ENCODE measurements around the gene GPR87. TPM values are rescaled to one million over a fixed set of nuclear protein-coding genes. Genes with fewer than 3 reads are reported as not detected.

GPR87 gene
- total RNA-seq, 1 experiment from 2014 or later: 51.8 TPM

DNA sequence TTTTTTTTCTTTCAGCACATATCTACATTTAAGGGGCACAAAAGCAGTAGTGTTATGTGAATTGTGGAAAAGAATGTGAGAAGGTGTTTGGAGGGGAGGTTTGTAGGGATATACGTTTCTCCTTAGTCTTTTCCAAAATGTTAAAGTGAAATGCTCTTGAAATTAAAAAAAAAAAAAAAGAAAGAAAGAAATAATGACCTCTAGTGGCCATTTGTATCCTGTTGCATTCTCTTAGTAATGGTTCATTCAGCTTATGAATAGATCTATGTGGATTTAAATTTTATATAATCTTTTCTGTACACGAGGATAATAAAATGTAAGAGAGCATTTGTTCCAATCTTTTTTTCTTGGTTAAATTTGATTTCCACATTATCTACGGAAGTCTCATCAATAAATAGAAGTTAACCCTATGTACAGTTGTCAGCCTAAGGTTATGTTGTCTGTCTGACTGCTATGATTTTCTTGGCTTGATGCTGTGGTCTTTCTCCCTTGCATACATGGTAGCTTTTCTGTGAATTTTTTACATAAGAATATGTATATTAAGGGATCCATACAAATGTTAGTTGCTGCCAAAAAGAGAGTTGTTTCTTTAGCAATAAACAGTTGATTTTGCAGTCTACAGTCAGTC, 11.1 kb upstream of the GPR87 start:
- H3K4me3 Mint-ChIP-seq (ENCODE audit: unreplicated experiment): no peak overlapping the region
- no peaks in the 10 kb centered on the region for H3K9me3 Mint-ChIP-seq (ENCODE audit: unreplicated experiment)
- H3K27me3 Mint-ChIP-seq (ENCODE audit: insufficient read depth, unreplicated experiment): no peaks in the 10 kb centered on the region
- ChIA-PET CTCF (interaction anchor here (0.6 to 6.0 kb wide), 32 partner anchors 9 to 1052 kb away, joined by 3 to 65 read pairs (median 5); partner anchors contain the start of gene GPR87), POLR2A (interaction anchor here (0.7 to 4.8 kb wide), 13 partner anchors 7 to 1061 kb away, joined by 3 to 34 read pairs (median 6); partner anchors contain the start of gene GPR87)
- no peak overlapping the region for H3K27ac Mint-ChIP-seq (ENCODE audit: low read depth, unreplicated experiment)
- intact Hi-C loops (cut with micrococcal nuclease): loop anchor here (1.0 kb wide), 2 partner anchors 37 to 100 kb away; no protein-coding TSS in a partner anchor
- DNase-seq (ENCODE audit: unreplicated experiment): peak; percentile 36
- H3K4me1 Mint-ChIP-seq (ENCODE audit: insufficient read depth, unreplicated experiment): peaks cover 8% of the 10 kb centered on the region
- no TSS peak for BruUV-seq (replicated peaks)
- TF ChIP-seq, protein P1, sequence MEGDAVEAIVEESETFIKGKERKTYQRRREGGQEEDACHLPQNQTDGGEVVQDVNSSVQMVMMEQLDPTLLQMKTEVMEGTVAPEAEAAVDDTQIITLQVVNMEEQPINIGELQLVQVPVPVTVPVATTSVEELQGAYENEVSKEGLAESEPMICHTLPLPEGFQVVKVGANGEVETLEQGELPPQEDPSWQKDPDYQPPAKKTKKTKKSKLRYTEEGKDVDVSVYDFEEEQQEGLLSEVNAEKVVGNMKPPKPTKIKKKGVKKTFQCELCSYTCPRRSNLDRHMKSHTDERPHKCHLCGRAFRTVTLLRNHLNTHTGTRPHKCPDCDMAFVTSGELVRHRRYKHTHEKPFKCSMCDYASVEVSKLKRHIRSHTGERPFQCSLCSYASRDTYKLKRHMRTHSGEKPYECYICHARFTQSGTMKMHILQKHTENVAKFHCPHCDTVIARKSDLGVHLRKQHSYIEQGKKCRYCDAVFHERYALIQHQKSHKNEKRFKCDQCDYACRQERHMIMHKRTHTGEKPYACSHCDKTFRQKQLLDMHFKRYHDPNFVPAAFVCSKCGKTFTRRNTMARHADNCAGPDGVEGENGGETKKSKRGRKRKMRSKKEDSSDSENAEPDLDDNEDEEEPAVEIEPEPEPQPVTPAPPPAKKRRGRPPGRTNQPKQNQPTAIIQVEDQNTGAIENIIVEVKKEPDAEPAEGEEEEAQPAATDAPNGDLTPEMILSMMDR (IDR thresholded peaks at IDR 0.05; ENCODE audit: unreplicated experiment): peak; percentile 52
- no peaks in the 10 kb centered on the region for H3K36me3 Mint-ChIP-seq (ENCODE audit: insufficient read depth, unreplicated experiment)

DNA sequence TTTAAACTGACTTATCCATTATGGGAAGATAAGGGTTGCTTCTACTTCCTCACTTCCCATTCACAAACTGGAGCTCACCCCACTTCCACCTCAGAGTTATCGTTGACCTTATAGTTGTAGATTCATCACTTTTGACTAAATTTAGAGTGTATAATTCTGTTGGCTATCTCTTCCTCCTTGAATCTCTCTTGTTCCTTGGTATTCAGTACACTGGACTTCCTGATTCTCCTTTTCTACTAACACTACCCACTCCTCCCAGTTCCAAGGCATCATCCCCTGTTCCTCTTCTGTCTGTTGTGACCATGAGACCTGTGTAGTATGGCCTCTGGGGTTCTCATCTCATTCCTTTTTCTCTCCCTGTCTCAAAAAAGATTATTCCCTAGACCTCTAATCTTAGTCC, 5.9 kb upstream of the GPR87 start:
- Mint-ChIP-seq H3K4me3 (ENCODE audit: unreplicated experiment) (no peak overlapping the region), H3K9me3 (ENCODE audit: unreplicated experiment) (no peaks in the 10 kb centered on the region), H3K36me3 (ENCODE audit: insufficient read depth, unreplicated experiment) (no peaks in the 10 kb centered on the region), H3K4me1 (ENCODE audit: insufficient read depth, unreplicated experiment) (peaks cover 23% of the 10 kb centered on the region), H3K27me3 (ENCODE audit: insufficient read depth, unreplicated experiment) (no peaks in the 10 kb centered on the region), H3K27ac (ENCODE audit: low read depth, unreplicated experiment) (no peak overlapping the region)
- TF ChIP-seq, protein P1 (IDR thresholded peaks at IDR 0.05; ENCODE audit: unreplicated experiment): no peak
- DNase-seq (ENCODE audit: unreplicated experiment): no peak
- BruUV-seq (replicated peaks): no TSS peak
- POLR2A ChIA-PET: interaction anchor here (2.8 kb wide), 1 partner anchor 17 kb away, joined by 66 read pairs; no protein-coding TSS in a partner anchor
- intact Hi-C loops (cut with micrococcal nuclease): no loop called here
- CTCF ChIA-PET: interaction anchor here (0.5 to 3.3 kb wide), 5 partner anchors 18 to 160 kb away, joined by 3 to 24 read pairs (median 4); no protein-coding TSS in a partner anchor

DNA sequence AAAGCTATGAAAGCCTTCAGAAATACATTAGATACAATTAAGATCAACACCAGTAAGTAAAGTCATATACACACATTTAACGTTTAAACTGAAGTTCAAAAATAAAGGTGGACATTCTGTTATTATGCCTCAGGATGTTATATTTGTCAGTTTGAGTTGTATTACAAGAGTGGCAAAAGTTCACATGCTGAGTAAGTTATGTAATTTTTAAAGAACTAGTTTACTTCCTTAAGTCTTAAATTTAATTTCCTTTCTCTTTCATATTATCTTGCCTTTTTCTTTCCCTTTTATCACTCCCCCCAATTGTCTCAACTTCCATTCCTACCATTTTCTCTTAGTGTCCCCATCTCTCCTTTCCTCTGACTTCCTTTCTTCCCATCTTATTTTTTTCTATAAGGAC, 4.9 kb upstream of the GPR87 start:
- H3K4me3 Mint-ChIP-seq (ENCODE audit: unreplicated experiment): no peak overlapping the region
- no peak for DNase-seq (ENCODE audit: unreplicated experiment)
- BruUV-seq (replicated peaks): no TSS peak
- CTCF ChIA-PET: interaction anchor here (0.7 to 3.3 kb wide), 5 partner anchors 17 to 233 kb away, joined by 3 to 24 read pairs (median 4); no protein-coding TSS in a partner anchor
- H3K4me1 Mint-ChIP-seq (ENCODE audit: insufficient read depth, unreplicated experiment): peaks cover 28% of the 10 kb centered on the region
- intact Hi-C loops (cut with micrococcal nuclease): no loop called here
- H3K27me3 Mint-ChIP-seq (ENCODE audit: insufficient read depth, unreplicated experiment): no peaks in the 10 kb centered on the region
- TF ChIP-seq, protein P1 (IDR thresholded peaks at IDR 0.05; ENCODE audit: unreplicated experiment): no peak
- POLR2A ChIA-PET: interaction anchor here (1.1 to 2.8 kb wide), 3 partner anchors 16 to 23 kb away, joined by 3 to 66 read pairs (median 16); no protein-coding TSS in a partner anchor
- no peaks in the 10 kb centered on the region for H3K9me3 Mint-ChIP-seq (ENCODE audit: unreplicated experiment)
- H3K27ac Mint-ChIP-seq (ENCODE audit: low read depth, unreplicated experiment): peak overlapping the region; percentile 36
- no peaks in the 10 kb centered on the region for H3K36me3 Mint-ChIP-seq (ENCODE audit: insufficient read depth, unreplicated experiment)

DNA sequence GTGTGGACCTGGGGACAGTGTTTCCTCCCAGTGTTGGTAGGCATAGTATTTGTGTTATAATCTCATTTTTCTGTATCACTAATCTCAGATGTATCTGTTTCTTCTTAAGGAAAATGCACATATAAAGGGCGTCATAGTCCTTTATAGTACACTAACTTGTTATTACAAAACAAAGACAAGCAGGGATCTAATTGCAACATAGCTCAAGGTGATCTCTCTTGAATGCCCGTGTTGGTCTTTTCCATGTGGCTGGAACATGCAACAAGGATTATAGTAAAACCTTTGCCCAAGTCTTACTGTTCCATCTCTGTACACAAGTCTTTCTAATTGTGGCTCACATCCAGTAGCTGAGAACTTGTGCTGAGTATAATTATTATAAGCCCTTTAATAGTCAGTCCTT, 3.5 kb upstream of the GPR87 start:
- intact Hi-C loops (cut with micrococcal nuclease): no loop called here
- TF ChIP-seq, protein P1 (IDR thresholded peaks at IDR 0.05; ENCODE audit: unreplicated experiment): no peak
- BruUV-seq (replicated peaks): no TSS peak
- no peaks in the 10 kb centered on the region for H3K36me3 Mint-ChIP-seq (ENCODE audit: insufficient read depth, unreplicated experiment)
- H3K27ac Mint-ChIP-seq (ENCODE audit: low read depth, unreplicated experiment): peak overlapping the region; percentile 76
- H3K4me1 Mint-ChIP-seq (ENCODE audit: insufficient read depth, unreplicated experiment): peaks cover 28% of the 10 kb centered on the region
- ChIA-PET CTCF (interaction anchor here (1.5 to 3.3 kb wide), 3 partner anchors 15 to 152 kb away, joined by 3 to 24 read pairs (median 4); no protein-coding TSS in a partner anchor), POLR2A (interaction anchor here (0.6 to 2.8 kb wide), 8 partner anchors 8 to 999 kb away, joined by 3 to 66 read pairs (median 4); no protein-coding TSS in a partner anchor)
- DNase-seq (ENCODE audit: unreplicated experiment): peak; percentile 69
- H3K27me3 Mint-ChIP-seq (ENCODE audit: insufficient read depth, unreplicated experiment): no peaks in the 10 kb centered on the region
- H3K4me3 Mint-ChIP-seq (ENCODE audit: unreplicated experiment): peak overlapping the region; percentile 56
- H3K9me3 Mint-ChIP-seq (ENCODE audit: unreplicated experiment): no peaks in the 10 kb centered on the region
